DMS53 (cell line): Measurements from ENCODE around the gene UCN3.

Source experiments
- DNase-seq: peaks from one replicate; lab custom pipeline; 2025; lab: John Stamatoyannopoulos, UW

UCN3 gene

GRCh38 chr10:5364890-5365338, at the start of gene UCN3:
UCN3 (plus strand) TSS chr10:5364966; CDS start chr10:5373721, 8,755 bp downstream.
- DNase-seq = peak; percentile 54

GRCh38 chr10:5317547-5318107, 47.1 kb upstream of the UCN3 start:
- peak; percentile 36 for DNase-seq

- DNase-seq = no peak
Measured at GRCh38 chr10:5318148-5318547, 46.6 kb upstream of the UCN3 start.

GRCh38 chr10:5319863-5320262, 44.9 kb upstream of the UCN3 start:
- DNase-seq = no peak

GRCh38 chr10:5321273-5321672, 43.5 kb upstream of the UCN3 start:
- no peak for DNase-seq

- DNase-seq = peak; percentile 22
Measured at GRCh38 chr10:5323446-5323845, 41.3 kb upstream of the UCN3 start.

- no peak for DNase-seq
Measured at GRCh38 chr10:5325076-5325475, 39.7 kb upstream of the UCN3 start.

GRCh38 chr10:5334196-5334880, 30.4 kb upstream of the UCN3 start:
- DNase-seq = no peak

- no peak for DNase-seq
Measured at GRCh38 chr10:5338010-5338409, 26.8 kb upstream of the UCN3 start.

- DNase-seq = no peak
Measured at GRCh38 chr10:5343092-5343491, 21.7 kb upstream of the UCN3 start.

GRCh38 chr10:5343561-5343960, 21.2 kb upstream of the UCN3 start:
- peak; percentile 22 for DNase-seq

GRCh38 chr10:5343979-5344378, 20.8 kb upstream of the UCN3 start:
- no peak for DNase-seq

- DNase-seq = no peak
Measured at GRCh38 chr10:5344746-5345145, 20.0 kb upstream of the UCN3 start.

GRCh38 chr10:5346881-5347280, 17.9 kb upstream of the UCN3 start:
- DNase-seq = no peak

- peak; percentile 12 for DNase-seq
Measured at GRCh38 chr10:5349362-5349761, 15.4 kb upstream of the UCN3 start.

GRCh38 chr10:5354068-5354467, 10.7 kb upstream of the UCN3 start:
- no peak for DNase-seq

- no peak for DNase-seq
Measured at GRCh38 chr10:5355594-5356301, 9.0 kb upstream of the UCN3 start.

GRCh38 chr10:5356302-5356763, 8.4 kb upstream of the UCN3 start:
- DNase-seq = no peak

- DNase-seq = no peak
Measured at GRCh38 chr10:5360318-5360915, 4.3 kb upstream of the UCN3 start.

GRCh38 chr10:5361966-5362365, 2.8 kb upstream of the UCN3 start:
- no peak for DNase-seq

- no peak for DNase-seq
Measured at GRCh38 chr10:5362873-5363272, 1.9 kb upstream of the UCN3 start.

GRCh38 chr10:5364374-5364773, 392 bp upstream of the UCN3 start:
- DNase-seq = no peak

- DNase-seq = no peak
Measured at GRCh38 chr10:5365928-5366327, 1.2 kb downstream of the UCN3 start.
